ENCODE measurements around the gene MARCHF9. TPM values are rescaled to one million over a fixed set of nuclear protein-coding genes. Genes with fewer than 3 reads are reported as not detected.
A peak's percentile ranks its signal among the peaks of the same experiment; 100 is the strongest.

MARCHF9 gene
- total RNA-seq, 4 donors from 2014 or later: 10.2 to 26.6 (median 13.1) TPM

DNA sequence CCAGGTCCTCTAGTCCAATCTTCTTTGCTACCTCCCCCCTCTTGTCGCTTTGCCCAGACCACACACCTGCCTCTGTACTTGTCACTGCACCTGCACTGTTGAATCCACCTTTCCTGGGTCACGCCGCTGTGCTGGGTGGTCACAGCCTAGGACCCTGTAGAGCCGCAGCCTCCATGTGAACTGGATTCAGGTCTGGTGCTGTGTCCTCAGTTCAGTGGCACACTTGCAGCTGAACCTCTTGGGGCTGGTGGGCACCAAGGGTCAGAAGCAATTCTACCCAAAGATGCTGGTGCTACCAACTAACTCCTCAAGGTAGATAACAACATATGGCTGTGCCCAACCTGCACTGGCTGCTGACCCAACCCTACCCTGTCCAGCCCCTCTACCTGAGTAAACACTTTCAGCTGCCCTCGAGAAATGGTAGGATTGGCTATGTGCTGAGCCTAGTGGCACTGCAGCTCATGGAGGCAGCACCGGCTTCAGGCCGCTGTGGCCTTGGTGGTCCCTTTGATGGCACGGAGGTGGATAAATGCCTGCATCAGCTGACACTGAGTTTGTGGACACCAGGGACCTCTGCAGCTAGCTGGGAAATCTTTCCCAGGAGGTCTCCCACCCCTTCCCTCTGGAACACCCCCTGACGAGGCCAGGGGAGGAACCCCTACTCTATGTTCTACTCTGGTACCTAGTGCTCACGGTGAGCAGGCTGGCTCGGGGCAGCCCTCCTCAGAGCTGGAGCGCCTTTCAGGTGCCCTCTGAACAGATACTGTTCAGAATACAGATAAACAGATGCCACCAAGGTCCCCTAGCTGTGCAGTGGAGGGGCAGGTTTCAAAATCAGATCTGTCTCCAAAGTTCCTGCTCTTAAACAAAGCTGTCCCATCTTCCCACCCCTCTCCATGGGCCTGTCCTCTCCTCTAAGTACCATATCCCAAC is 30.6 kb upstream of the MARCHF9 start:
- no peak overlapping the region for H3K4me3 ChIP-seq
- H3K36me3 ChIP-seq: peaks cover 29% of the 10 kb centered on the region
- H3K9me3 ChIP-seq: no peaks in the 10 kb centered on the region
- no peak overlapping the region for H3K27ac ChIP-seq
- WGBS: 78% methylated on average over 8 of the region's 12 CpGs
- H3K27me3 ChIP-seq: no peaks in the 10 kb centered on the region
- peaks cover 27% of the 10 kb centered on the region for H3K4me1 ChIP-seq
- no peak for DNase-seq (ENCODE audit: low spot score in 2 of 2)
- TF ChIP-seq, protein P1, sequence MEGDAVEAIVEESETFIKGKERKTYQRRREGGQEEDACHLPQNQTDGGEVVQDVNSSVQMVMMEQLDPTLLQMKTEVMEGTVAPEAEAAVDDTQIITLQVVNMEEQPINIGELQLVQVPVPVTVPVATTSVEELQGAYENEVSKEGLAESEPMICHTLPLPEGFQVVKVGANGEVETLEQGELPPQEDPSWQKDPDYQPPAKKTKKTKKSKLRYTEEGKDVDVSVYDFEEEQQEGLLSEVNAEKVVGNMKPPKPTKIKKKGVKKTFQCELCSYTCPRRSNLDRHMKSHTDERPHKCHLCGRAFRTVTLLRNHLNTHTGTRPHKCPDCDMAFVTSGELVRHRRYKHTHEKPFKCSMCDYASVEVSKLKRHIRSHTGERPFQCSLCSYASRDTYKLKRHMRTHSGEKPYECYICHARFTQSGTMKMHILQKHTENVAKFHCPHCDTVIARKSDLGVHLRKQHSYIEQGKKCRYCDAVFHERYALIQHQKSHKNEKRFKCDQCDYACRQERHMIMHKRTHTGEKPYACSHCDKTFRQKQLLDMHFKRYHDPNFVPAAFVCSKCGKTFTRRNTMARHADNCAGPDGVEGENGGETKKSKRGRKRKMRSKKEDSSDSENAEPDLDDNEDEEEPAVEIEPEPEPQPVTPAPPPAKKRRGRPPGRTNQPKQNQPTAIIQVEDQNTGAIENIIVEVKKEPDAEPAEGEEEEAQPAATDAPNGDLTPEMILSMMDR (IDR thresholded peaks at IDR 0.05): no peak
- no peak for TF ChIP-seq POLR2A (IDR thresholded peaks at IDR 0.05)
- TF ChIP-seq POLR2AphosphoS5 (IDR thresholded peaks at IDR 0.05): no peak
- no peak for TF ChIP-seq EP300 (IDR thresholded peaks at IDR 0.05)

DNA sequence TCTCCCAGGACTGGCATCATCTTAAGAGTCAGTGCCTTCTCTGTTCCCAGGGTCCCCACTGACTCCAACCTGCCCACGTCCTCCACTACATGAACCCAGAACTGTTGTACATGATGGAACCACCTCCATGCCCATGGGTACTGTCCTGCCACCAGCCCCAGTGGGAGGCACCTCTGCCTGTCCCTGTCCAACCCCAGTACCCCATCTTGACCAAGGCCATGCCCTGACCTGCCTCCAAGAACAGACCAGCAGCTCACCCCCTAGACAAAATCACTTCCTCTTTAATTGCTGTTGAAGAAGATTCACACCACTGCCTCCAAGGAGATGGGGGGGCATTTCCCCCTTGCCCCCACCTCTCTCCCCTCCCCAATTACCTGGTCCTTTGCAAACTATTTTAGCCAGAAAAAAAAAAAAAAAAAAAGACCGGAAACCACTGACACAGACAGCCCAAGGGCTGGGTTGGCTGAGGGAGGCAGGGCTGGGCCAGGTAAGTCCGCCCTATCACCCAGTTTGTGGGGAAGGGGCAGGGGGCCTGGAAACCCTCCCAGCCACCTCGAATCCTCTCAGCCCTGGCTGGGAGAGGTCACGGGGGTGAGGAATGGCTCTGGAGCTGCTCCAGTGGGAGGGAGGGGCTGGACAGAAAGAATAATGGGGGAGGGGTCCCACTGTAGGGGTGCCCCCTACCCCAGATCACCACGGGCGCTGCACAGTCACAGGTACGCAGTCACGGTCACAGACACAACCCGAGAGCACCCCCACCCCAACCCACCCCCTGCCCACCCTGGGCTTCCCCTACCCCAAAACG is 29.8 kb upstream of the MARCHF9 start:
- DNase-seq (ENCODE audit: low spot score in 2 of 2): no peak
- Histone ChIP-seq H3K27ac (no peak overlapping the region), H3K27me3 (no peaks in the 10 kb centered on the region), H3K4me1 (peaks cover 27% of the 10 kb centered on the region), H3K4me3 (peak overlapping the region; percentile 82), H3K9me3 (no peaks in the 10 kb centered on the region), H3K36me3 (peaks cover 20% of the 10 kb centered on the region)
- 50% methylated on average over 11 of the region's 11 CpGs for WGBS
- TF ChIP-seq EP300 (IDR thresholded peaks at IDR 0.05) (no peak), POLR2A (IDR thresholded peaks at IDR 0.05) (no peak), POLR2AphosphoS5 (IDR thresholded peaks at IDR 0.05) (no peak)
- TF ChIP-seq, protein P1 (IDR thresholded peaks at IDR 0.05): no peak

DNA sequence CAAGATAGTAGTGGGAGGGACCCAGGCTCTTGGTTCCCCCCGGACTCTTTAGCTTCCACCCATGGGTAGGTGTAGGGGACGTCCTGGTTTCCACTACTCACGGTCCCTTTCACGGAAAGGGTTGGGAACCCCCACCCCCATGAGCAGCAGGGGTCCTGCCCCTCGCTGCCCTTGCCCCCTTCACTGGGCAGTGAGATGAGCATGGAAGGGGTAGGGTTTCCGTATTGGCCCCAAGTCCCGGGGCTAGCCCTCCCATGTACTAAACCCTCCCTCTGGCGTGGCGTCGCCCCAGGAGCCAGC is 29.1 kb upstream of the MARCHF9 start:
- 14% methylated on average over 8 of the region's 10 CpGs for WGBS
- Histone ChIP-seq H3K9me3 (no peaks in the 10 kb centered on the region), H3K4me3 (peak overlapping the region; percentile 82), H3K27me3 (no peaks in the 10 kb centered on the region), H3K27ac (no peak overlapping the region), H3K4me1 (peaks cover 27% of the 10 kb centered on the region), H3K36me3 (peaks cover 13% of the 10 kb centered on the region)
- TF ChIP-seq EP300 (IDR thresholded peaks at IDR 0.05): no peak
- TF ChIP-seq, protein P1 (IDR thresholded peaks at IDR 0.05): no peak
- TF ChIP-seq POLR2AphosphoS5 (IDR thresholded peaks at IDR 0.05): no peak
- TF ChIP-seq POLR2A (IDR thresholded peaks at IDR 0.05): no peak
- no peak for DNase-seq (ENCODE audit: low spot score in 2 of 2)

DNA sequence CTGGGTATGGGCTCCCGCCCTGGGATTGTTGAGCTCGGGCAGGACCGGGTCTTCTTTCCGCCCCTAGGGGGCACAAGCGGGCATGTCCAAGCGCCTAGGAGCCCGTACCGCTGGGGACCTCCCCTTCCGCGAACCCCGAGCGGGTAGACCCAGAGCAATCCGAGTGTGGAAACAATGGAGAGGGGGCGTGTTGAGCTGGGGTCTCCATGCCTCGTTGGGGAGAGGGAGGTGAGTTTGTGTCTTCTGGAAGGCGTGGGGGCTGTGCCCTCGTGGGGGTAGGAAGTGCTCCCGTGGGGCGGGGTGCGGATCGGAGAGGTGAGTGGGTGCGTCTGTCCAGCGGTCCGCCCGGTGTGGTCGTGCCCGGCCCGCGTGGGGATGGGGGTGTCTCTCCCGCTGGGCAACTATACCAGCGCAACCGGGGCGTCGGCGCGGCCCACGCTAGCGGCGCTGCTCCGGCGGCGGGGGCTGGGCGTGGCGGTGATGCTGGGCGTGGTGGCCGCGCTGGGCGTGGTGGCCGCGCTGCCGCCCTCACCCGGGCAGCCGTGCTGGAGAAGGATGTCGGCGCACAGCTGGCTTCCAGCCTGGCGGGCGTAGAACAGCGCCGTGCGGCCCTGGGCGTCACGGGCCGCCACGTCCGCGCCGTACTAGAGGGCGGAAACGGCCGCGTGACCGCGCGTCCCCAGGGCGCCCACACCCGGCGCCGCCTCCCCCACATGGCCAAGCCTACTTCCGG is 28.6 kb upstream of the MARCHF9 start:
- peak overlapping the region; percentile 82 for H3K4me3 ChIP-seq
- H3K9me3 ChIP-seq: no peaks in the 10 kb centered on the region
- TF ChIP-seq, protein P1 (IDR thresholded peaks at IDR 0.05): peak; percentile 41 to 86
- no peak for TF ChIP-seq POLR2AphosphoS5 (IDR thresholded peaks at IDR 0.05)
- no peak for TF ChIP-seq EP300 (IDR thresholded peaks at IDR 0.05)
- no peak for TF ChIP-seq POLR2A (IDR thresholded peaks at IDR 0.05)
- H3K36me3 ChIP-seq: peaks cover 8% of the 10 kb centered on the region
- H3K27ac ChIP-seq: peak overlapping the region; percentile 66
- H3K27me3 ChIP-seq: no peaks in the 10 kb centered on the region
- peak; percentile 90 to 92 for DNase-seq (ENCODE audit: low spot score in 2 of 2)
- H3K4me1 ChIP-seq: peaks cover 27% of the 10 kb centered on the region
- 13% methylated on average over 16 of the region's 79 CpGs for WGBS
